ENCODE results near the gene CDRT4.

CDRT4 gene

DNA sequence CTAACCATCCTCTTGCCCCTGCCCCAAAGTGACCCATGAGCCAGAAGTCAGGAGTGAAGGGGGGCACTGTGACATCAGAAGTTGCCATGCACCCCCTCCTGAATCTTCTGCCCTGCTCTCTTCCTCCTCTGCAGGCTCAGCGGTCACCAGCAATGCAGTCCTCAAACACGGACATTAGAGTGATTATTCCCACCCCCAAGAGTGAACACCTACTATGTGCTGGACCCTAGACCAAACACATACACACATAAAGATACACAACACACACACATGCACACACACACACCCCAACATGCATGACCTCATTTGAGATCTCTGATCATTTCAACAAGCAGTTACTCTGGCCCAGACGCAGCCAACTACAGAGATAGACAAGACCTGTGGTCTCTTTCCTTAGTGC lies at the start of gene CDRT4:
Gene CDRT4 (minus strand): TSS at position 30 of the 400 bp plus-strand sequence. CDS start 27,383 bp downstream, outside the sequence.
- Histone ChIP-seq H3K4me3 (ENCODE audit: low read depth, low read length) (no peak within 1 kb of the TSS), H3K36me3 (no peaks in the 10 kb centered on the region), H3K27me3 (ENCODE audit: insufficient read depth, low read depth, severe bottlenecking) (no peaks in the 10 kb centered on the region), H3K9me3 (ENCODE audit: severe bottlenecking) (no peaks in the 10 kb centered on the region), H3K27ac (no peak within 1 kb of the TSS)
- TF ChIP-seq, protein P1, sequence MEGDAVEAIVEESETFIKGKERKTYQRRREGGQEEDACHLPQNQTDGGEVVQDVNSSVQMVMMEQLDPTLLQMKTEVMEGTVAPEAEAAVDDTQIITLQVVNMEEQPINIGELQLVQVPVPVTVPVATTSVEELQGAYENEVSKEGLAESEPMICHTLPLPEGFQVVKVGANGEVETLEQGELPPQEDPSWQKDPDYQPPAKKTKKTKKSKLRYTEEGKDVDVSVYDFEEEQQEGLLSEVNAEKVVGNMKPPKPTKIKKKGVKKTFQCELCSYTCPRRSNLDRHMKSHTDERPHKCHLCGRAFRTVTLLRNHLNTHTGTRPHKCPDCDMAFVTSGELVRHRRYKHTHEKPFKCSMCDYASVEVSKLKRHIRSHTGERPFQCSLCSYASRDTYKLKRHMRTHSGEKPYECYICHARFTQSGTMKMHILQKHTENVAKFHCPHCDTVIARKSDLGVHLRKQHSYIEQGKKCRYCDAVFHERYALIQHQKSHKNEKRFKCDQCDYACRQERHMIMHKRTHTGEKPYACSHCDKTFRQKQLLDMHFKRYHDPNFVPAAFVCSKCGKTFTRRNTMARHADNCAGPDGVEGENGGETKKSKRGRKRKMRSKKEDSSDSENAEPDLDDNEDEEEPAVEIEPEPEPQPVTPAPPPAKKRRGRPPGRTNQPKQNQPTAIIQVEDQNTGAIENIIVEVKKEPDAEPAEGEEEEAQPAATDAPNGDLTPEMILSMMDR (IDR thresholded peaks at IDR 0.05; ENCODE audit: low read depth, low read length), result no peak
- no peak for DNase-seq

DNA sequence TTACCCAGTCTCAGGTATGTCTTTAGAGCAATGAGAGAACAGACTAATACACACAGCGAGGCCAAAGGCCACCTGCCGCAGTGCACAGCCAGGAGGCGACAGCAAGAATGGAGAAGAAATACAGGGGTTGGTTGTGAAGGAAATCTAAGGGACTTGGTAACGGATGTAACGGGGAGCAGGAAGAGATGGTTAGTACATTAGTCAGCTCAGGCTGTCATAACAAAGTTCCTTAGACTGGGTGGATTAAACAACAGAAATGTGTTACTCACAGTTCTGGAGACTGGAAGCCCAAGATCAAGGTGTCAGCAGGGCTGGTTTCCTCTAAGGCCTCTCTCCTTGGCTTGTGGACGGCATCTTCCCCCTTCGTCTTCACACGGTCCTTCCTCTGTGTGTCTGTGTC lies 48.7 kb upstream of the CDRT4 start:
- H3K36me3 ChIP-seq, result no peaks in the 10 kb centered on the region
- no peaks in the 10 kb centered on the region for H3K9me3 ChIP-seq (ENCODE audit: severe bottlenecking)
- DNase-seq, result no peak
- no peak overlapping the region for H3K4me3 ChIP-seq (ENCODE audit: low read depth, low read length)
- TF ChIP-seq, protein P1 (IDR thresholded peaks at IDR 0.05; ENCODE audit: low read depth, low read length), result no peak
- H3K27ac ChIP-seq, result no peak overlapping the region
- no peaks in the 10 kb centered on the region for H3K27me3 ChIP-seq (ENCODE audit: insufficient read depth, low read depth, severe bottlenecking)

DNA sequence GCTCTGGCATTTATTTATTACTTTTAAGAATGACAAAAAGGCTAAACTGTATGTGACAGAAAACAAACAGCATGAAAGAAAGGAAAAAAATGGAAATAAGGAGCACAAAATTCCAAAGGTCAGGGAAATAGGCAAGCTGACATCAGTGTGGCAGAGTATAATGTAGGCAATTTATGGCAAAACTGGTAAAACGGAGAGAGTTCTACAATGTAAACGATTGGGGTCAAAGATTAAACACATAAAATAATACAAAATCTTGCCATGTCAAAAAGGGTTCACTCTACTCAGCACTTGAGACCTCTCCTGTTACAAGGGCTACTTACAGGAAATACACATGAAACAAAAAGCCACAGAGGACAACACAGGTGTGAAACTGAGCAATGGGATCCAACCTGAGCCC lies 47.0 kb upstream of the CDRT4 start:
- no peaks in the 10 kb centered on the region for H3K36me3 ChIP-seq

DNA sequence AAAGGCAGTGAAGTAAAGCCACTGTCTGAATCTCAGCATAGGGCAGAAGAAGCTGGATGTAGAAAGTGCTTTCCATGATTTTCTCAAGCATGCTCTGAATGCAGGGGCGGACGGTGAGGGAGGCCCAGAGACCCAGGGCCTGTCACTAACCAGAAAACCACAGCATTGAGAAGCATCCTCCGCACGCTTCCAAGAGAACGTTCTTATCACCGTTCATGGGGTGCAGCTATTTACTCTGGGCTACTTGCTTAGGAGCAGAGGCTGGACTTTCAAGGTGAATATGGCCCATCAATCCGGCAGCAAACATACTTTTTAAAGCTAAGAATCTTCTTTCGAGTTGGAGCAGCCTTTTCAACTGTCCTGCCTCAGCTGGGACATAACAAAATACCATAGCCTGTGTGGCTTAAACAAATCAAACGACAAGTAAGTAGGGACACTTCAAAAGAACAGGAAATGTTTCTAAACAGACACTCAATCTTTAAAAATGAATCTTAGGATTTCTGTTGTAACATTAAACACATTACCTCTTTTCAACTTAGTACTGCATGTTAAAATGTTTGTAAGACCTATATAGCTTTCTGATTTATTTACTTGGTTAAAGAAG lies 46.5 kb upstream of the CDRT4 start:
- H3K4me3 ChIP-seq (ENCODE audit: low read depth, low read length), result no peak overlapping the region
- H3K27ac ChIP-seq, result no peak overlapping the region
- H3K9me3 ChIP-seq (ENCODE audit: severe bottlenecking), result no peaks in the 10 kb centered on the region
- TF ChIP-seq, protein P1 (IDR thresholded peaks at IDR 0.05; ENCODE audit: low read depth, low read length), result no peak
- H3K27me3 ChIP-seq (ENCODE audit: insufficient read depth, low read depth, severe bottlenecking), result no peaks in the 10 kb centered on the region
- H3K36me3 ChIP-seq, result no peaks in the 10 kb centered on the region
- DNase-seq, result no peak

More for the DNA sequence above, 47.0 kb upstream of the CDRT4 start:
- H3K27ac ChIP-seq, result no peak overlapping the region
- no peaks in the 10 kb centered on the region for H3K27me3 ChIP-seq (ENCODE audit: insufficient read depth, low read depth, severe bottlenecking)
- TF ChIP-seq, protein P1 (IDR thresholded peaks at IDR 0.05; ENCODE audit: low read depth, low read length), result no peak
- no peaks in the 10 kb centered on the region for H3K9me3 ChIP-seq (ENCODE audit: severe bottlenecking)
- no peak for DNase-seq
- no peak overlapping the region for H3K4me3 ChIP-seq (ENCODE audit: low read depth, low read length)

DNA sequence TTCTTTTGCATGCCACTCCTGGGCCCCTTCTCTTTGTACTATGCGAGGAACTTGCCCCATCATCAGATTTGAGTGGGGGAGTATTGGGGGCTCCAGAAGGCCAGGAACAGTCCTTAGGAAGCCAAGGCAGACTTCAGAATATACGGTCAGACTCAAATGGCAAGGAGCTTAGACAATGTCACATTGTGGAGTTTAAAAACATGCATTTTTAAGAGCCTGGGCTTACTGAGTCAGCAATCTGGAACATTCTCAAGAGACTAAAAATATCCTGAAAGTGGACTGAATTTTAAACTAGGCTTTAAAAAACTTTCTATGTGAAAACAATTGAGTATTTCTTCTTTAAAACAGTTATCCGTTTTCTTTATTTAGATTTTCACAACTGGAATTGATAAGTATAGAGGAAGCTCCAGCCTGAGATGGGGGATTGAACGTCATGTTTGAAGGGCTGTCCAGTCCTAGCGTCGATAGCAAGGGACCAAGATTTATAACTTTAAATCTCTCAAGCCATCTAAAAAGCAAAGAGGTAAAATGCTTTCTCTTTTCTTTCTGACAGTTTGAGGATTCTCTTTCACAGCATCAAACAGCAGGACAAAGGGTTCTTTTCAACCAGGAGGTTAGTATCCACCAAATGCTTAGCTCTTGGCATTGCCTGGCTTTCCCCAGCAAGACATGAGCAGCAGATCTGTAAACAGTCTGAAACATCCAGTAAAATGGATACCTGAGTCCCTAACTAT lies 45.8 kb upstream of the CDRT4 start:
- no peaks in the 10 kb centered on the region for H3K9me3 ChIP-seq (ENCODE audit: severe bottlenecking)
- no peak overlapping the region for H3K4me3 ChIP-seq (ENCODE audit: low read depth, low read length)
- no peak for DNase-seq
- no peak overlapping the region for H3K27ac ChIP-seq
- no peaks in the 10 kb centered on the region for H3K27me3 ChIP-seq (ENCODE audit: insufficient read depth, low read depth, severe bottlenecking)
- TF ChIP-seq, protein P1 (IDR thresholded peaks at IDR 0.05; ENCODE audit: low read depth, low read length), result no peak
- no peaks in the 10 kb centered on the region for H3K36me3 ChIP-seq

Data from WERI-Rb-1 (cell line).